HG03045 (cell line): Measurements from ENCODE around the gene TSC22D1.

Experiments used
- ATAC-seq: cut with Tn5 transposase; IDR thresholded peaks from one replicate; pipeline ENCODE4 v1.9.1; 2021; ENCODE audit warnings: mild to moderate bottlenecking, moderate library complexity; ENCODE audit not compliant: unreplicated experiment

The TSC22D1 gene

GRCh38 chr13:44433863-44434765, 142.0 kb downstream of the TSC22D1 start:
- ATAC-seq: no peak

GRCh38 chr13:44432650-44433049, 143.5 kb downstream of the TSC22D1 start:
- no peak for ATAC-seq

- ATAC-seq: no peak
These were observed 145.0 kb downstream of the TSC22D1 start for GRCh38 chr13:44431150-44431549.

- no peak for ATAC-seq
These were observed 146.8 kb downstream of the TSC22D1 start for GRCh38 chr13:44429311-44429710.

- no peak for ATAC-seq
These were observed 149.7 kb downstream of the TSC22D1 start for GRCh38 chr13:44426461-44426860.

- no peak for ATAC-seq
These were observed 150.4 kb downstream of the TSC22D1 start for GRCh38 chr13:44425815-44426078.

GRCh38 chr13:44425041-44425814, 150.9 kb downstream of the TSC22D1 start:
- no peak for ATAC-seq

- no peak for ATAC-seq
These were observed 152.3 kb downstream of the TSC22D1 start for GRCh38 chr13:44423824-44424223.

GRCh38 chr13:44422755-44423643, 153.1 kb downstream of the TSC22D1 start:
- ATAC-seq: no peak

GRCh38 chr13:44421853-44422525, 154.1 kb downstream of the TSC22D1 start:
- ATAC-seq: no peak

- no peak for ATAC-seq
These were observed 155.5 kb downstream of the TSC22D1 start for GRCh38 chr13:44420376-44421220.

GRCh38 chr13:44417876-44418275, 158.3 kb downstream of the TSC22D1 start:
- ATAC-seq: no peak

GRCh38 chr13:44417446-44417845, 158.7 kb downstream of the TSC22D1 start:
- no peak for ATAC-seq

- ATAC-seq: no peak
These were observed 159.4 kb downstream of the TSC22D1 start for GRCh38 chr13:44416744-44417143.

GRCh38 chr13:44416301-44416700, 159.8 kb downstream of the TSC22D1 start:
- no peak for ATAC-seq

GRCh38 chr13:44415815-44416214, 160.3 kb downstream of the TSC22D1 start:
- no peak for ATAC-seq

GRCh38 chr13:44414716-44415115, 161.4 kb downstream of the TSC22D1 start:
- no peak for ATAC-seq

- ATAC-seq: no peak
These were observed 163.0 kb downstream of the TSC22D1 start for GRCh38 chr13:44413095-44413494.

GRCh38 chr13:44412346-44412935, 163.7 kb downstream of the TSC22D1 start:
- ATAC-seq: no peak
